Muscle of leg (tissue), 11 donors: ENCODE measurements around the gene MORC1. TPM values are rescaled to one million over a fixed set of nuclear protein-coding genes. Genes with fewer than 3 reads are reported as not detected.

Experiments
- DNase-seq: peaks from one replicate; pipeline ENCODE4 v3.0.0; 2013
- H3K27ac ChIP-seq: one replicate; pipeline ENCODE4 v1.5.1; 2013; ENCODE audit warnings: mild to moderate bottlenecking, low read length, control low read depth
- H3K27me3 ChIP-seq: one replicate; pipeline ENCODE4 v1.6.1; 2013; ENCODE audit warnings: low read length; ENCODE audit not compliant: control insufficient read depth, insufficient read depth
- H3K36me3 ChIP-seq: one replicate; pipeline ENCODE4 v1.6.1; 2013; ENCODE audit warnings: low read length; ENCODE audit not compliant: control insufficient read depth, insufficient read depth
- H3K4me1 ChIP-seq: one replicate; pipeline ENCODE4 v1.6.1; 2013; ENCODE audit warnings: low read length; ENCODE audit not compliant: control insufficient read depth, insufficient read depth
- H3K4me3 ChIP-seq: one replicate; pipeline ENCODE4 v1.5.1; 2013; ENCODE audit warnings: low read length, control low read depth
- H3K9me3 ChIP-seq: replicated peaks from 2 replicates; pipeline ENCODE4 v1.6.1; 2013; ENCODE audit warnings: low read depth, low read length; ENCODE audit not compliant: control insufficient read depth
- WGBS: methylation state at CpG from one replicate; pipeline ENCODE4 v1.1.5; 2013; ENCODE audit warnings: missing lambda C conversion rate; ENCODE audit not compliant: insufficient coverage; 5-methylcytosine and 5-hydroxymethylcytosine counted together
- polyA plus RNA-seq, 8 donors: library from polyadenylated mRNA; unstranded; fragments of 120-200 nt; gene quantifications; one replicate each; pipeline versions ENCODE4 v1.2.1 to v1.2.3, GENCODE V29; 2013; ENCODE audit warnings: inconsistent platforms in 1 of 8, low replicate concordance in 1 of 8; ENCODE audit not compliant: insufficient read length in 8 of 8, insufficient read depth in 1 of 8
- total RNA-seq: library from RNA; stranded (reverse); fragments of 120-200 nt; gene quantifications from one replicate; pipeline ENCODE4 v1.2.4, GENCODE V29; 2013

The MORC1 gene
- total and polyA plus RNA-seq, 9 donors: not detected

DNA sequence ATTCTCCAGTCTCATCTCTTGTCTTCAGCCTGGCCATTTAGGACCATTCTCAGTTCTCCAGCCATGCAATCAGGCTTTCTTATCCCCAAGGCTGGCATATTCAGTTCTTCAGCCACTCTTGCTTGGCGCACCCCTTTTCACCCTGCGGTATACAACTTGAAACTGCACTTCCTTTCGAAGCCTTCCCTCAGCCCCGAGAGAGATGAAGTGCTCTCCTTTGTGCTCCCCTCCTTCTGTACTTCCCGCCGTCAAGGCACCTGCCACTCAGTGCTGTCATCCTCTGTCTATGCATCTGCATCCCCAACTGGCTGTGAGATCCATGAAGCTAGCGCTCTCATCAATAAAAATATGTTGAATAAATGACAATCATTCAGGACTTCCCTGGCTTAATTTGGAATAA, 45.7 kb downstream of the MORC1 start:
- Histone ChIP-seq H3K4me1 (no peaks in the 10 kb centered on the region), H3K4me3 (no peak overlapping the region), H3K27me3 (no peaks in the 10 kb centered on the region), H3K27ac (no peak overlapping the region), H3K9me3 (no peaks in the 10 kb centered on the region), H3K36me3 (no peaks in the 10 kb centered on the region)
- DNase-seq: no peak
- WGBS: 86% methylated on average over 4 of the region's 7 CpGs

DNA sequence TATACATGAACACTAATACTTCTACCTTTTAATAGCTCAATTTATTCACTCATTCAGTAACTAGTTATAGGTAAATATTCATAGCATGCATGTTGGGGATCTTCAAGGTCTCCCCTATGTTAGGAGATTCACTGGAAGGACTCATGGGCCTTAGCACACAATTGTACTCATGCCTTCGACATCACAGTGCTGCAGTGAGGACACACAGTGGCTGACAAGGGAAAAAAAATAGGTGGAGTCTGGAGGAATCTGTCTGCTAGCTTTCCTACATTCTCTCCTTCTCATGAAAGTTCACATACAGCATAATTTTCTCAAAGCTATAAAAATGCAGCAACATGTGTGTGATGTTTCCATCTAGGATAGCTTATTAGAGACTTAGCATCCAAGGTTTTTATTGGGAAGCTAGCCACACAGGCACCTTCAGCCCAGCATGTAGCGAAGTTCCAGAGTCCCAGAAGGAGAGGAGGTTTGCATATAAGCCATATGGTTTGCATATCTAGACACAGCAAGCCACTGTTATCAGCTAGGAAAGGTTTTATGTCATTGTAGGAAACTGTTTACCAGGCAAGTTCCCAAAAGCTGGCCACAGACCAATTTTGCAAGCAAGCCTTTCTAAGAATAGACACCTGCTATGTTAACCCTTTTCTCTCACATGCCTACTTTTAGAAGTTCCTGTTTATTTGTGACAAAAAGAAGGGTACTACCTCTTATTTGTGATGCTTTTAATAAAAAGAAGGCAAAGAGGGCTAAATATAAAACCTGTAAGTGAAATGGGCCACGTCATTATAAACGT, 46.4 kb downstream of the MORC1 start:
- Histone ChIP-seq H3K4me3 (no peak overlapping the region), H3K27me3 (no peaks in the 10 kb centered on the region), H3K27ac (no peak overlapping the region), H3K36me3 (no peaks in the 10 kb centered on the region), H3K9me3 (no peaks in the 10 kb centered on the region), H3K4me1 (no peaks in the 10 kb centered on the region)
- peak; percentile 33 for DNase-seq
- 71% methylated on average over 3 of the region's 4 CpGs for WGBS

DNA sequence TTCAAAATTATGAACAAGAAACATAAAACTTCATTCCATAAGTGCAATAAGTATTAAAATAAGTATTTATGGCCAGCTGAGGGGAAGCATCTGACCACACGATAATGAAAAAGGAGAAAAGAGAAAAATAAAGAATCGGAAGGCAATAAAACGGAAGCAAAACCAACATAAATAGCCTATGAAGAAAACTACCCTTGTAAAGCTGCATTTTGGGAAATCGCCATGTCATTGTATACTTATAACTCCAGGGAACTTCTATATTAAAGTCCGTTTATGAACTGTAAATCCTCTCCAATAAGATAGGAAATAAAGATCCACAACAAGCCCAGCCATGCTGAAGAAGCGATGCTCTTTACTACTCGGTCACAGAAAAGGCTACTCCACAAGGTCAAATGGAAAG, 47.7 kb downstream of the MORC1 start:
- DNase-seq: peak; percentile 13
- Histone ChIP-seq H3K4me3 (no peak overlapping the region), H3K27me3 (no peaks in the 10 kb centered on the region), H3K9me3 (no peaks in the 10 kb centered on the region), H3K36me3 (no peaks in the 10 kb centered on the region), H3K4me1 (no peaks in the 10 kb centered on the region), H3K27ac (no peak overlapping the region)
- no CpG with 5 or more reads among the region's 7 CpGs for WGBS

DNA sequence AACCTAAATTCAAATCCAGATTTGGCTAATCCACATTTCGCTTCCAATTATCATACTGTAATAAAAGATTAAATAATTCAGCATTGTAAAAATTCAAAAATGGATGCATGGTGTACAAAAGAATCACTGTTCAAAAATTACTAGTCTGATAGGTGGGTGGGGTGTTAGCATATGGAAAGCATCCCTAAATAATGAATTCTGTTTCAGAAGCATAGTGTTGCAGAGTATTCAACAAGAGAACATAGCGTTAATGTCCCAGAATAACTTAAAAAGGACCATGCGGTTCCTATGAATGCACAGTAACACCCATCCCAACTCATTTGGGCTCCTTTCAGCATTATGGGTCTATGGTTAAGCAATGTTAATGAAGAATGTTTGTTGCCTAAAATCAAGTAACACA, 51.1 kb downstream of the MORC1 start:
- H3K36me3 ChIP-seq: no peaks in the 10 kb centered on the region
- no peaks in the 10 kb centered on the region for H3K4me1 ChIP-seq
- no peaks in the 10 kb centered on the region for H3K9me3 ChIP-seq
- no CpG with 5 or more reads among the region's 3 CpGs for WGBS
- H3K27ac ChIP-seq: no peak overlapping the region
- H3K4me3 ChIP-seq: no peak overlapping the region
- no peak for DNase-seq
- H3K27me3 ChIP-seq: no peaks in the 10 kb centered on the region

DNA sequence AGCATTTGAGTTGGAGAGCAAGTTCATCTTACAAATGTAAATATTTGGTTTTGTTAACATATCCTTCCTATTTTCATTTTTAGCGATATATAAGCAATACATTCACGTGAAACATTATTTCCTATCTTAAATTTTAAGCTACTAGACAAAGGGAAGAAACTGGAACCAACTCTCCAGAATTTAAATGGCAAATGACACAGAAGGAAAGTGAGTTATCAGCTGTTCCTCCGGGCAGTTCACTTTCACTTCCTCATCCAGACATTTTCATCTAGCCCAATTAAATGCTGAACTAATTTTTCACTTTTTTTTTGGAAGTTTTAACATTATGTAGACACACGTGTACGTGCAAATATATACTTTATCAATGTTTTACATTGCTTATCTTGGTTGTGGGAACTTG, 58.7 kb downstream of the MORC1 start:
- H3K4me3 ChIP-seq: no peak overlapping the region
- DNase-seq: peak; percentile 62
- H3K4me1 ChIP-seq: no peaks in the 10 kb centered on the region
- H3K36me3 ChIP-seq: no peaks in the 10 kb centered on the region
- WGBS: no CpG with 5 or more reads among the region's 5 CpGs
- no peaks in the 10 kb centered on the region for H3K27me3 ChIP-seq
- no peak overlapping the region for H3K27ac ChIP-seq
- no peaks in the 10 kb centered on the region for H3K9me3 ChIP-seq

DNA sequence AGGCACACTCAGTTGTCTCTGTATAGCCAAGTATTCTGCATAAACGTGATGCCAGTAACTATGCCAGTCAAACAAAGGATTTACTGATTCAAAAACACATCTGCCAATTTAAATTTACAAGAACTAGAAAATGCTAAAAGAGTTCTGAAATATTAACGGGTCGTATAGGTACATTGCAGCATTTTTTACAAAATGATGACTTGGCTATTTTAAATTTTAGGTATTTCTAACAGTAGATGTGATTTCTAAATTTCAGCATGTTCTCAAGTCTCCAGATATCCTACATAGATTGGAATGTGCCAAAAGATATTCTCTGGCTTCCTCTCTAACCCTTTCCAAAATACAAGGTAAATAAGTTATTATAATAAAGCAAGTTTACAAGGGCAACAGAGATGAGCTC, 60.3 kb downstream of the MORC1 start:
- H3K36me3 ChIP-seq: no peaks in the 10 kb centered on the region
- no peak overlapping the region for H3K27ac ChIP-seq
- no CpG with 5 or more reads among the region's 3 CpGs for WGBS
- no peak overlapping the region for H3K4me3 ChIP-seq
- H3K9me3 ChIP-seq: no peaks in the 10 kb centered on the region
- no peaks in the 10 kb centered on the region for H3K4me1 ChIP-seq
- no peak for DNase-seq
- H3K27me3 ChIP-seq: no peaks in the 10 kb centered on the region

DNA sequence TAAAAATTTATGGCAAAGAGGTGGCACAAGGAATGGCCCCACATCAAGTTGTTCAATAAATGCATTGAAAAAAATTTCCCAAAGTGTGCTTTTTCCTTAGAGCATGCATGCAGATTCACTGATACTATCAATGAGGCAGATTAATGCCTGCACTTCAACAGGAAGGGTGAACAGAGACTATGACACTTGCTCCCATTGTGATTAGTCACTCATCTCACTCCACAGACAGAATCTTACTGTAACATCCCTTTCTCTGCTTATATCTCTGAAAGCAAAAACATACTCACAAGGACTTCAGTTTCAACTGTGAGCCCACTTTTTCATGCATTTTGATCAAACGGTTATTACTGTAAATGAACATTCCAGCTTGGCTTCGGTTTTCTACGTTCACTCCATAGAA, 60.9 kb downstream of the MORC1 start:
- Histone ChIP-seq H3K36me3 (no peaks in the 10 kb centered on the region), H3K27me3 (no peaks in the 10 kb centered on the region), H3K9me3 (no peaks in the 10 kb centered on the region), H3K4me3 (no peak overlapping the region), H3K27ac (no peak overlapping the region), H3K4me1 (no peaks in the 10 kb centered on the region)
- no peak for DNase-seq
- WGBS: no CpG with 5 or more reads among the region's 3 CpGs

DNA sequence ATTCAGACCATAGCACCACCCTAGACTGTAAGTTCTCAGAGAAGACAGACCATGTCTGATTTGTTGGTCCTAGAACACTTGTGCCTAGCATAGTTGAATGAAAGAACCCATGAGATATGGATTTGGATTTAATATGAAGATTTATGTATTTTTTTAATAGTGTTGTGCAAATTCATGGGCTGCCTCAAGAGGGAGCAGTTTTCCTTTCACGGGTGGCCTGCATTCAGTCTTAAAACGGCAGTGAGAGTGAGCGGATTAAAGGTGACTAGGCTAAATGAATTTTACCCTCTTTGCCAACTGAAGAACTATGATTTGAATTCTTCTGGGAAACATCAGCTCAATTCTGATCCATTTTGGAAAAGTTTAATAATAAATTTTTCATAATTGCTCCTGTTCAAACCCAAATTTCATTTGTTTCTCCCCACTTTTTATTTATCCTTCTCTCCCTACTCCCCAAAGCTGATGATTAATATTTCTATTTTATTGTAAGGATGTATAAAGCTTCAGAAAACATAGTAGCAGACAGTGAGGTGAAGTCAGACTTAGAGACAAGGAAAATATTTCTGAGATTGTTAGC, 67.3 kb downstream of the MORC1 start:
- H3K27me3 ChIP-seq: no peaks in the 10 kb centered on the region
- H3K36me3 ChIP-seq: no peaks in the 10 kb centered on the region
- H3K4me3 ChIP-seq: no peak overlapping the region
- H3K9me3 ChIP-seq: no peaks in the 10 kb centered on the region
- no peaks in the 10 kb centered on the region for H3K4me1 ChIP-seq
- no CpG with 5 or more reads among the region's 3 CpGs for WGBS
- no peak for DNase-seq
- H3K27ac ChIP-seq: no peak overlapping the region

DNA sequence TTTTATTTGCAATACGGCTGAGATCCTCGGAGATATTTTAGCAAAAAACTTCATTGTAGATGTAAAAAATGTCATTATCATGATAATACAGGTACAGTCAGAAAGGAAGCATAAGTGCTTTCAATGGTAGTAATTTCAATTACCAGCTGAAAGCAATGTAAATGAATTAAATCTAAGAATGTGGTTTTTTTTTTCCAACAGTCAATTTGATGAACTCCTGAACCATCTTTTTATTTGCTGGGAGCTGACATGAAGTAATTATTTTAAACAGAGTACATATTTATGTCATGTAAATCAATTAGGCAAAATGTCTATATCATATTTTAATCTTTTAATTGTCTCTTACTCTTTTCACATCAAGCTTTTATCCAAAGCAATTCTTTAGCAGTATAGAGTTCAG, 70.6 kb downstream of the MORC1 start:
- Histone ChIP-seq H3K27me3 (no peaks in the 10 kb centered on the region), H3K36me3 (no peaks in the 10 kb centered on the region), H3K4me1 (no peaks in the 10 kb centered on the region), H3K4me3 (no peak overlapping the region), H3K9me3 (no peaks in the 10 kb centered on the region), H3K27ac (no peak overlapping the region)
- DNase-seq: no peak
- no CpG with 5 or more reads among the region's 2 CpGs for WGBS

DNA sequence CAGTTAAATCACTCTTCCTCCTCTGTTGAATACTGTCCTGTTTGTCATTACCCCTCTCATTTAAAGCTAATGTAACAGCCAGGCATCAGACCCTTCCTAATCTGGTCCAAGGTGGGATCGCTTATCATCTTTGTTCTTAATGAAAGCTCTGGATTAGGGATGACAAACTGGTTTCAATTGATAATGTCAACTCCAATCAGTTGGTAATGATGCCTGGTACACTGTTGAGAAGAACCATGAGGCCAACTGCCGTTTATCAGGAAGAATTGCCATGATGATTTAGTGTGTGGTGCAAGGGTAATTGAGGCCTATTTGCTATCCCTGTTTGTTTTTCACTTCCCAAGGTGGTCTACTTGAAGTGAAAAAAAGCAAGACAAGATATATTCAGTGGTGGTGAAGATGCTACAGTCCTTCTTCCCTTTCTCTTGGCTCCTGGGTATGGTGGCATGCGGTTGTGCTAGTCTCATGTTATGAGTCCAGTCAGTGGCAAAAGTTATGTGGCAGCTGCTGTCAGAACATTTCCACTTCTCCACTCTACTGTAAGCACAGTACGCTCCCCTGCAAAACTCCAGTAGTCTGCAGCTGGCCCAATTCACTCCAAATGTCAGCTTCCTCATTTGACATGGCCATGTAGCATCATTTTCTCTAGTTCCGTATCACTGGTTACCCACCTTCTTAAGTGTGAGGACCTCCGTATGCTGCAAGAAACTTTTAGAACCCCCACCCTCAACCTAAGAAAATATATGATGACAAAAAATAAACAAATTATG, 72.5 kb downstream of the MORC1 start:
- no peaks in the 10 kb centered on the region for H3K9me3 ChIP-seq
- no peaks in the 10 kb centered on the region for H3K4me1 ChIP-seq
- H3K27ac ChIP-seq: no peak overlapping the region
- no peaks in the 10 kb centered on the region for H3K36me3 ChIP-seq
- DNase-seq: peak; percentile 62
- WGBS: 80% methylated on average over 1 of the region's 6 CpGs
- no peaks in the 10 kb centered on the region for H3K27me3 ChIP-seq
- H3K4me3 ChIP-seq: no peak overlapping the region
